Measurements from ENCODE around the gene SPATA24. TPM values are rescaled to one million over a fixed set of nuclear protein-coding genes. Genes with fewer than 3 reads are reported as not detected.

SPATA24 gene
- total and polyA plus RNA-seq, 2 experiments from 2014 or later: 16.0 to 20.6 TPM

- H3K27ac Mint-ChIP-seq: no peak overlapping the region
- H3K9me2 ChIP-seq (ENCODE audit: insufficient read depth): no peaks in the 10 kb centered on the region
- no peaks in the 10 kb centered on the region for H3K79me2 ChIP-seq (replicated peaks; ENCODE audit: insufficient read depth)
- H3F3A ChIP-seq (replicated peaks; ENCODE audit: low read depth): 0 out of 2 replicates have a peak, but pooled peaks cover 3% of the 10 kb centered on the region
- H3K4me3 ChIP-seq: no peak overlapping the region
- no peaks in the 10 kb centered on the region for H3K9me3 Mint-ChIP-seq
- H3K4me1 ChIP-seq (ENCODE audit: insufficient read depth): no peaks in the 10 kb centered on the region
- ATAC-seq: no peak
- no peak for DNase-seq (ENCODE audit: low spot score)
- H3K36me3 Mint-ChIP-seq (ENCODE audit: low read depth): peaks cover 14% of the 10 kb centered on the region
- H3K36me3 ChIP-seq (ENCODE audit: insufficient read depth): no peaks in the 10 kb centered on the region
- TF ChIP-seq JUNB (IDR thresholded peaks at IDR 0.05; ENCODE audit: unreplicated experiment) (no peak), CTCF (conservative IDR thresholded peaks at IDR 0.05; ENCODE audit: low read depth in 2 of 2) (no peak), EZH2 (IDR thresholded peaks at IDR 0.05; ENCODE audit: low read depth, unreplicated experiment) (no peak), ETS1 (IDR thresholded peaks at IDR 0.05) (no peak), ZNF462 (CRISPR knock-in tag; IDR thresholded peaks at IDR 0.05) (no peak)
- no peaks in the 10 kb centered on the region for H3K27me3 ChIP-seq (ENCODE audit: insufficient read depth)
- peaks cover 7% of the 10 kb centered on the region for H3K4me1 Mint-ChIP-seq
- H3K27me3 Mint-ChIP-seq (ENCODE audit: insufficient read depth, low read depth, poor library complexity): no peaks in the 10 kb centered on the region
- H4K20me1 ChIP-seq (replicated peaks; ENCODE audit: insufficient read depth): no peaks in the 10 kb centered on the region
- no peak overlapping the region for H3K27ac ChIP-seq (ENCODE audit: low read depth)
- no peak overlapping the region for H2AFZ ChIP-seq
- no peak overlapping the region for H3K4me3 Mint-ChIP-seq
- no peak overlapping the region for H3K4me2 ChIP-seq
Observed at GRCh38 chr5:139414581-139415130, 10.8 kb upstream of the SPATA24 start.

All from GM23338 (cell line).